ENCODE results near the gene LARP1. TPM values are rescaled to one million over a fixed set of nuclear protein-coding genes. Genes with fewer than 3 reads are reported as not detected.
A peak's percentile ranks its signal among the peaks of the same experiment; 100 is the strongest.
"Not testable (repeated sequence)": the region's sequence is repeated elsewhere in the genome, so short reads cannot be mapped to it uniquely, and the experiment has no call there.

LARP1 gene
- total RNA-seq, 2 donors from 2014 or later, result 99.8 to 129 TPM

DNA sequence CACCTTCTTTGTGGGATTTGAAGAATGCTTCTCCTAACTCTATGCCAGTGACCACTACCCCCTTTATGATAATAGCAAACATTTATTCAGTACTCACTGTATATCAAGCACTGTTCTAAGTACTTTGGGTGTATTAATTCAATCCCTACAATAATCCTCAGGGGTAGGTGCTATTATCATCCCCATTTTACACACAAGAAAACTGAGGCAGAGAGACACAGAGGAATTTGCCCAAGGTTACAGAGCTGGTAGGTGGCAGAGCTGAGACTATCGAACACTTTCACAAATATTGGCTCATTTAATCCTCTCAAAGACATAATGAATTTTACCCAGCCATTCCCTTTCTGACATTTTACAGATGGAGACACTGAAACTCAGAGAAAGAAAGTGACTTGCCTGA, 9.8 kb upstream of the LARP1 start:
- ATAC-seq (ENCODE audit: insufficient number of reproducible peaks, low FRiP score, low read depth) (no peak), DNase-seq (ENCODE audit: low spot score) (no peak)
- Histone ChIP-seq H3K27ac (no peak overlapping the region), H3K9me3 (no peaks in the 10 kb centered on the region), H3K4me3 (no peak overlapping the region), H3K27me3 (replicated peaks; ENCODE audit: insufficient read depth) (no peaks in the 10 kb centered on the region), H3K36me3 (no peaks in the 10 kb centered on the region), H3K4me1 (ENCODE audit: control insufficient read depth in 1 of 2, low read depth in 2 of 2) (peaks cover 0 to 19% of the 10 kb centered on the region in 2 donors)
- TF ChIP-seq, protein P1, sequence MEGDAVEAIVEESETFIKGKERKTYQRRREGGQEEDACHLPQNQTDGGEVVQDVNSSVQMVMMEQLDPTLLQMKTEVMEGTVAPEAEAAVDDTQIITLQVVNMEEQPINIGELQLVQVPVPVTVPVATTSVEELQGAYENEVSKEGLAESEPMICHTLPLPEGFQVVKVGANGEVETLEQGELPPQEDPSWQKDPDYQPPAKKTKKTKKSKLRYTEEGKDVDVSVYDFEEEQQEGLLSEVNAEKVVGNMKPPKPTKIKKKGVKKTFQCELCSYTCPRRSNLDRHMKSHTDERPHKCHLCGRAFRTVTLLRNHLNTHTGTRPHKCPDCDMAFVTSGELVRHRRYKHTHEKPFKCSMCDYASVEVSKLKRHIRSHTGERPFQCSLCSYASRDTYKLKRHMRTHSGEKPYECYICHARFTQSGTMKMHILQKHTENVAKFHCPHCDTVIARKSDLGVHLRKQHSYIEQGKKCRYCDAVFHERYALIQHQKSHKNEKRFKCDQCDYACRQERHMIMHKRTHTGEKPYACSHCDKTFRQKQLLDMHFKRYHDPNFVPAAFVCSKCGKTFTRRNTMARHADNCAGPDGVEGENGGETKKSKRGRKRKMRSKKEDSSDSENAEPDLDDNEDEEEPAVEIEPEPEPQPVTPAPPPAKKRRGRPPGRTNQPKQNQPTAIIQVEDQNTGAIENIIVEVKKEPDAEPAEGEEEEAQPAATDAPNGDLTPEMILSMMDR (IDR thresholded peaks at IDR 0.05), result no peak

DNA sequence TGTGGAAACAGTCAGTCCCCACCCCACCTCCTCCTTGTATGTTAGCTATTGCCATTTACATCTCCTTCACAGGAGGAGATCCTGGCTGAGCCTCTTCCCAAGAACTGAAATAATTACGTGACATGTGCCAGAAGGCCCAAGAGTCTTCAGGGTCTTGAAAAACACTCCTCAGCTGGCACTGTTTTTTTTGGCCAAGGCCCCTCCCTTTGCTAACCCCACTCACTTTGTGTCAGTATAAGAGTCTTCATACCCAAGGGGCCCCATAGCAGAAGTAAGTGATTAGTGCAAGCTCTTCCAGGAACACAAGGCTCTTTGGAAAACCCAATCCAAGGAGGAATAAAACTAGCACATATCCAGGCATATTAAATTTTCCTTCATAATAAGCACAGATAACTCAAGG, 5.7 kb upstream of the LARP1 start:
- no peak for ATAC-seq (ENCODE audit: insufficient number of reproducible peaks, low FRiP score, low read depth)
- TF ChIP-seq, protein P1 (IDR thresholded peaks at IDR 0.05), result no peak
- no peaks in the 10 kb centered on the region for H3K27me3 ChIP-seq (replicated peaks; ENCODE audit: insufficient read depth)

GRCh38 chr5:154750641-154751040, 4.5 kb upstream of the LARP1 start:
- H3K27me3 ChIP-seq (replicated peaks; ENCODE audit: insufficient read depth); DNase-seq (ENCODE audit: low spot score); H3K27ac ChIP-seq; ATAC-seq (ENCODE audit: insufficient number of reproducible peaks, low FRiP score, low read depth); H3K4me3 ChIP-seq; H3K36me3 ChIP-seq; H3K9me3 ChIP-seq: not testable (repeated sequence)
- H3K4me1 ChIP-seq (ENCODE audit: control insufficient read depth in 1 of 2, low read depth in 2 of 2), result peaks cover 6 to 26% of the 10 kb centered on the region in 2 donors

More for the DNA sequence above, 5.7 kb upstream of the LARP1 start:
- Histone ChIP-seq H3K9me3 (no peaks in the 10 kb centered on the region), H3K36me3 (no peaks in the 10 kb centered on the region), H3K4me1 (ENCODE audit: control insufficient read depth in 1 of 2, low read depth in 2 of 2) (peaks cover 6 to 24% of the 10 kb centered on the region in 2 donors), H3K4me3 (no peak overlapping the region), H3K27ac (no peak overlapping the region)
- DNase-seq (ENCODE audit: low spot score), result no peak

DNA sequence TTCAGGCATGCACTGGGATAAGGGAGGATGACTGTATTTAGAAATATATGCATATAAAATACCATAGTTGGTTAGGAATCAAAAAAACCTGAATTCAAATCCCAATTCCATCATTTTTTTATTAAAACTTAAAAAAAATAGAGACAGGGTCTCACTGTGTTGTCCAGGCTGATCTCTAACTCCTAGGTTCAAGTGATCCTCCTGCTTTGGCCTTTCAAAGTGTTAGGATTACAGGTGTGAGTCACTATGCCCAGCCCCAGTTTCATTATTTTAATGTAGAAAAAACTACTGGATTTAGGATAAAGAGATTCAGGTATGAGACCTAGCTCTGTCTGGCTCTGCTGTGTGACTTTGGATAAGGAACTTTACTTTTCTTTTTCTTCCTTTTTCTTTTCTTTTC, 3.3 kb upstream of the LARP1 start:
- no peak overlapping the region for H3K27ac ChIP-seq

GRCh38 chr5:154753792-154754191, 1.4 kb upstream of the LARP1 start:
- Histone ChIP-seq H3K27ac (peak overlapping the region; percentile 94 to 95), H3K27me3 (replicated peaks; ENCODE audit: insufficient read depth) (no peaks in the 10 kb centered on the region), H3K9me3 (no peaks in the 10 kb centered on the region), H3K4me1 (ENCODE audit: control insufficient read depth in 1 of 2, low read depth in 2 of 2) (peaks cover 13 to 35% of the 10 kb centered on the region in 2 donors), H3K4me3 (peak overlapping the region; percentile 84), H3K36me3 (no peaks in the 10 kb centered on the region)
- DNase-seq (ENCODE audit: low spot score) (peak; percentile 68), ATAC-seq (ENCODE audit: insufficient number of reproducible peaks, low FRiP score, low read depth) (peak; percentile 40)
- TF ChIP-seq, protein P1 (IDR thresholded peaks at IDR 0.05), result no peak

More for the DNA sequence above, 3.3 kb upstream of the LARP1 start:
- peaks cover 6 to 26% of the 10 kb centered on the region in 2 donors for H3K4me1 ChIP-seq (ENCODE audit: control insufficient read depth in 1 of 2, low read depth in 2 of 2)
- H3K36me3 ChIP-seq, result no peaks in the 10 kb centered on the region
- no peaks in the 10 kb centered on the region for H3K27me3 ChIP-seq (replicated peaks; ENCODE audit: insufficient read depth)
- TF ChIP-seq, protein P1 (IDR thresholded peaks at IDR 0.05), result no peak
- H3K9me3 ChIP-seq, result no peaks in the 10 kb centered on the region
- ATAC-seq (ENCODE audit: insufficient number of reproducible peaks, low FRiP score, low read depth), result no peak
- DNase-seq (ENCODE audit: low spot score), result no peak
- no peak overlapping the region for H3K4me3 ChIP-seq
